Endodermal cell (in vitro differentiated cells): Measurements from ENCODE around the gene SCT. TPM values are rescaled to one million over a fixed set of nuclear protein-coding genes. Genes with fewer than 3 reads are reported as not detected.

Source experiments
- DNase-seq: peaks from one replicate; pipeline ENCODE4 v3.0.0-alpha.2; 2017
- H3K27ac ChIP-seq: 2 replicates; pipeline ENCODE4 v1.5.1; 2013; ENCODE audit warnings: mild to moderate bottlenecking, low read depth, low read length, moderate library complexity
- H3K27me3 ChIP-seq: 2 replicates; pipeline ENCODE4 v1.6.1; 2013; ENCODE audit warnings: mild to moderate bottlenecking, low read length, moderate library complexity; ENCODE audit not compliant: insufficient read depth, control insufficient read depth, poor library complexity, severe bottlenecking
- H3K36me3 ChIP-seq: 2 replicates; pipeline ENCODE4 v1.7.0; 2013; ENCODE audit warnings: mild to moderate bottlenecking, low read length, moderate library complexity; ENCODE audit not compliant: control insufficient read depth, insufficient read depth
- H3K4me1 ChIP-seq: one replicate; pipeline ENCODE4 v1.7.0; 2013; ENCODE audit warnings: low read length; ENCODE audit not compliant: control insufficient read depth, insufficient read depth
- H3K4me3 ChIP-seq: 2 replicates; pipeline ENCODE4 v1.5.1; 2013; ENCODE audit warnings: mild to moderate bottlenecking, low read length, moderate library complexity
- H3K9ac ChIP-seq: 2 replicates; pipeline ENCODE4 v1.6.1; 2013; ENCODE audit warnings: mild to moderate bottlenecking, low read length, moderate library complexity; ENCODE audit not compliant: poor library complexity, severe bottlenecking; ENCODE audit errors: extremely low read depth
- H3K9me3 ChIP-seq: 2 replicates; pipeline ENCODE4 v1.6.1; 2013; ENCODE audit warnings: mild to moderate bottlenecking, low read length, moderate library complexity; ENCODE audit not compliant: control insufficient read depth
- H3K27ac Mint-ChIP-seq: 2 replicates; pipeline ENCODE4 v1.8.0; 2020; ENCODE audit warnings: mixed read lengths
- H3K27me3 Mint-ChIP-seq: 2 replicates; pipeline ENCODE4 v1.8.0; 2021; ENCODE audit warnings: mild to moderate bottlenecking, mixed read lengths; ENCODE audit not compliant: insufficient read depth
- H3K36me3 Mint-ChIP-seq: 2 replicates; pipeline ENCODE4 v1.8.0; 2020; ENCODE audit warnings: low read depth, mixed read lengths
- H3K4me1 Mint-ChIP-seq: 2 replicates; pipeline ENCODE4 v1.8.0; 2020; ENCODE audit warnings: mixed read lengths
- H3K4me3 Mint-ChIP-seq: 2 replicates; pipeline ENCODE4 v1.8.0; 2020; ENCODE audit warnings: mild to moderate bottlenecking, moderate library complexity, mixed read lengths
- H3K9me3 Mint-ChIP-seq: 2 replicates; pipeline ENCODE4 v1.8.0; 2020; ENCODE audit warnings: mild to moderate bottlenecking, mixed read lengths
- CTCF ChIP-seq: fragments of 200-600 bp; sonication (generic); conservative IDR thresholded peaks from 2 replicates; pipeline ENCODE4 v1.5.0; 2021; ENCODE audit warnings: antibody characterized with exemption, mild to moderate bottlenecking
- WGBS, 2 experiments: methylation state at CpG; one replicate each; pipeline versions ENCODE4 v1.1.5 to v1.1.7; 2013; ENCODE audit warnings: missing lambda C conversion rate in 2 of 2, mixed read lengths in 1 of 2; ENCODE audit not compliant: insufficient coverage in 1 of 2, insufficient read length in 1 of 2; 5-methylcytosine and 5-hydroxymethylcytosine counted together
- total RNA-seq, 2 donors: library from RNA; stranded (reverse); fragmentation: NEBNext Ultra II Directional in 1 of 2; extraction: Animal tissue kit (Norgen Biotek cat#: 25700) in 1 of 2; gene quantifications; 2 replicates in 1 of 2; 3 replicates in 1 of 2; pipeline ENCODE4 v1.2.1, GENCODE V29; 2021

Gene SCT
- total RNA-seq, 2 donors from 2014 or later: 3.9 to 6.1 TPM

GRCh38 chr11:621838-622237, 5.1 kb downstream of the SCT start:
- no peaks in the 10 kb centered on the region for H3K9me3 ChIP-seq
- no peaks in the 10 kb centered on the region for H3K4me1 ChIP-seq
- no peaks in the 10 kb centered on the region for H3K36me3 ChIP-seq
- no peaks in the 10 kb centered on the region for H3K4me1 Mint-ChIP-seq
- no peaks in the 10 kb centered on the region for H3K9me3 Mint-ChIP-seq
- peaks cover 4% of the 10 kb centered on the region for H3K27me3 Mint-ChIP-seq
- no peak overlapping the region for H3K27ac ChIP-seq
- DNase-seq: no peak
- no peak overlapping the region for H3K27ac Mint-ChIP-seq
- WGBS, 2 experiments: 93 to 99% methylated on average over 23 to 27 of the region's 27 CpGs
- no peaks in the 10 kb centered on the region for H3K27me3 ChIP-seq
- no peak for TF ChIP-seq CTCF
- H3K9ac ChIP-seq: no peak overlapping the region
- H3K4me3 ChIP-seq: no peak overlapping the region
- H3K4me3 Mint-ChIP-seq: no peak overlapping the region
- H3K36me3 Mint-ChIP-seq: peaks cover 3% of the 10 kb centered on the region

DNA sequence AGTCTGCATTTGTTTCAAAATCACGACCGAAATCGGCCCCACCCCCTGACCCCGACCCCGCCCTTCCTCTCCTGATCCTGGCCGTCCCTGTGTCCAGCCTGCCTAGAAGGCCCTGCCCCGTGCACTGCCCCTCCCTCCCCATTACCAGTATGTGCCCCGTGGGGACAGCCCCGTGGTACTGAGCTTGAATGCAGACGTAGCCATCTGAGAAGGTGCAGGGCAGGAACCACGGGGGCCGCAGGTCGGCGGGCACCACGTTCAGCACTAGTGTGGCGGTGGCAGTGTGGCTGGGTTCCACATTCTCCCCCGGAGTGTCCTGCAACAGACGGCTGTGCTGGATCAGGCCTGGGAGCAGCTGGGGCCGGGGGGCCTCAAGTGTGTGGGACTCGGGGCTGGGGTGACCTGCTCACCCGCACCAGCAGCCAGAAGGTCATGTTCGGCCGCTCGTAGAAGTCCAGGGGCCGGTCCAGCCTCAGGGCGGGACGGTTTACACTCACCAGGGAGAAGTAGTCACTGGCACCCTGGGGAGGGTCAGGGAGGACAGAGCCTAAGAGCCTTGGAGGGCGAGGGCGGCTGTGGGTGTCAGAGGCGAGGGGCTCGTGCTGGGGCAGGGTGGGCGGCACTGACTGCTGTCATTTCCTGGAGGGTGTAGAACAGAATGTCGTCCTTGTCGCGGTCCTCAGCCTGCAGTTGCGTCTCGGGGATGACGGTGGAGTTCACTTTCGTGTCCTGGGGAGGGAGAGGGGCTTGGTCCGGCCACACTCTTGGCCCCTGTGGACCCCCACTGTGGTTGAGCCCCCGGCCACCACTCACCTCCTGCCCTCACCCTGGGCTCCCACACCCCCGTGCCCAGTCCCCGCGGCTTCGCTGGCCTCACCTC, 5.8 kb downstream of the SCT start:
- Mint-ChIP-seq H3K9me3 (no peaks in the 10 kb centered on the region), H3K27ac (no peak overlapping the region), H3K4me3 (no peak overlapping the region), H3K4me1 (no peaks in the 10 kb centered on the region), H3K36me3 (peaks cover 3% of the 10 kb centered on the region), H3K27me3 (no peaks in the 10 kb centered on the region)
- no peak overlapping the region for H3K4me3 ChIP-seq
- no peaks in the 10 kb centered on the region for H3K36me3 ChIP-seq
- no peaks in the 10 kb centered on the region for H3K27me3 ChIP-seq
- no peak overlapping the region for H3K9ac ChIP-seq
- no peak overlapping the region for H3K27ac ChIP-seq
- TF ChIP-seq CTCF: no peak
- no peaks in the 10 kb centered on the region for H3K4me1 ChIP-seq
- no peaks in the 10 kb centered on the region for H3K9me3 ChIP-seq
- DNase-seq: no peak
- WGBS, 2 experiments: 88 to 91% methylated on average over 23 to 45 of the region's 45 CpGs

GRCh38 chr11:620201-620600, 6.8 kb downstream of the SCT start:
- no peak for TF ChIP-seq CTCF
- no peak for DNase-seq
- WGBS, 2 experiments: 96 to 99% methylated on average over 13 of the region's 13 CpGs
- no peaks in the 10 kb centered on the region for H3K27me3 Mint-ChIP-seq
- no peak overlapping the region for H3K27ac ChIP-seq
- no peaks in the 10 kb centered on the region for H3K4me1 ChIP-seq
- no peak overlapping the region for H3K27ac Mint-ChIP-seq
- no peaks in the 10 kb centered on the region for H3K27me3 ChIP-seq
- peaks cover 3% of the 10 kb centered on the region for H3K36me3 Mint-ChIP-seq
- H3K36me3 ChIP-seq: no peaks in the 10 kb centered on the region
- no peaks in the 10 kb centered on the region for H3K9me3 Mint-ChIP-seq
- H3K4me1 Mint-ChIP-seq: no peaks in the 10 kb centered on the region
- no peak overlapping the region for H3K9ac ChIP-seq
- H3K4me3 ChIP-seq: no peak overlapping the region
- no peak overlapping the region for H3K4me3 Mint-ChIP-seq
- no peaks in the 10 kb centered on the region for H3K9me3 ChIP-seq
